ENCODE data around the gene PSMD13.

Gene PSMD13

GRCh38 chr11:287821-288477, 51.2 kb downstream of the PSMD13 start:
- no peak for DNase-seq

GRCh38 chr11:288478-289397, 52.0 kb downstream of the PSMD13 start, which contains the start of gene PGGHG:
Gene PGGHG (plus strand): TSS chr11:289126. CDS start chr11:289817, 691 bp downstream.
- peak; percentile 80 for DNase-seq

GRCh38 chr11:289398-289711, 52.6 kb downstream of the PSMD13 start:
- no peak for DNase-seq

DNA sequence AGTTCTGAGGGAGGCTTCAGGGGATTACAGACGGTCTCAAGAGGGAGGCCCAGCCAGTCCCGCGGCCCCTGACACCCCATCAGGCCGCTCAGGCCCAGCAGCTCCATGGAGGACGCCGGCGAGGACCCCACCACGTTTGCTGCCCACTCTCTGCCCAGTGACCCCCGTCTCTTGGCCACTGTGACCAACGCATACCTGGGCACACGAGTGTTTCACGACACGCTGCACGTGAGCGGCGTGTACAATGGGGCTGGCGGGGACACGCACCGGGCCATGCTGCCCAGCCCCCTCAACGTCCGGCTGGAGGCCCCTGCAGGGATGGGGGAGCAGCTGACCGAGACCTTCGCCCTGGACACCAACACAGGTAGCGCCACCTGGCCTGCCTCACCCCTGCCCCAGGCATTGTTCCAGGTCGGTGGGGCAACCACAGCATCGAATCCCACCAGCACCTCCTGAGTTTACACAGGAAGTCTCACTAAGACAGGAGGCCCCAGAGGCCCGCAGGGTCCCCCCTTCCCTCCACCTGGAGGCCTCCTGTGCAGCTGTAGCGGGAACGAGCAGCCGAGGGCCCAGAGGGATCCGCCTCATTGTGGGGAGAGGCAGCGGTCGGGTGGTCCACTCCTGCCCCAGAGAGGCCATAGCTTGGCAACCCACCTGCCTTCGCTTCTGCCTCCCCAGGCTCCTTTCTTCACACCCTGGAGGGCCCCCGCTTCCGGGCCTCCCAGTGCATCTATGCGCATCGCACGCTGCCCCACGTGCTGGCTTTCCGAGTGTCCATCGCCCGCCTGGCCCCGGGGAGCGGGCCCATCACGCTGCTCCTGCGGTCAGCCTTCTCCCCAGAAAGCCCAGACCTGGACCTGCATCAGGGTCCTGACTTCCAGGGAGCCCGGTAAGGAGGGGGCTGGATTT, 53.2 kb downstream of the PSMD13 start:
- peak; percentile 42 for DNase-seq

DNA sequence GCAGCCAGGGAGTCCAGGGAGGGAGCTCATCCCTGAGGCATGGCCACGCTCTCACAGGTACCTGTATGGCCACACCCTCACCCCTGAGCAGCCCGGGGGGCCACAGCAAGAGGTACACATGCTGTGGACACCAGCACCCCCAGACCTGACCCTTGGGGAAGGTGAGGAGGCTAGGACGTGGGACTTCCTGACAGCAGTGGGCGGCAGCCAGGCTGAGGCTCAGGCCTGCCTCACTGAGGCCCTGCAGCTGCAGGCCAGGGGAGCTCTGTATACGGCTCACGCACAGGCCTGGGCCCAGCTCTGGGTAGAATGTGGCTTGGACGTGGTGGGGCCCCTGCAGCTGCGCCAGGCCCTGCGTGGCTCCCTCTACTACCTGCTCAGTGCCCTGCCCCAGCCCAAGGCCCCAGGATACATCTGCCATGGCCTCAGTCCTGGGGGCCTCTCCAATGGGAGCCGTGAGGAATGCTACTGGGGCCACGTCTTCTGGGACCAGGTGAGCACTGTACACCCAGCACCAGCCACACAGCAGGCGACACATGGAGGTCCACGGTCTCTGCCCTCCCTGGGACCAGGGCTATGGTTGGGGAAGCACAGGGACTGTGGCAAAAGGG, 54.0 kb downstream of the PSMD13 start:
- peak; percentile 7 for DNase-seq

GRCh38 chr11:291281-292210, 54.8 kb downstream of the PSMD13 start:
- DNase-seq = peak; percentile 3

GRCh38 chr11:292211-293121, 55.7 kb downstream of the PSMD13 start:
- DNase-seq = no peak

DNA sequence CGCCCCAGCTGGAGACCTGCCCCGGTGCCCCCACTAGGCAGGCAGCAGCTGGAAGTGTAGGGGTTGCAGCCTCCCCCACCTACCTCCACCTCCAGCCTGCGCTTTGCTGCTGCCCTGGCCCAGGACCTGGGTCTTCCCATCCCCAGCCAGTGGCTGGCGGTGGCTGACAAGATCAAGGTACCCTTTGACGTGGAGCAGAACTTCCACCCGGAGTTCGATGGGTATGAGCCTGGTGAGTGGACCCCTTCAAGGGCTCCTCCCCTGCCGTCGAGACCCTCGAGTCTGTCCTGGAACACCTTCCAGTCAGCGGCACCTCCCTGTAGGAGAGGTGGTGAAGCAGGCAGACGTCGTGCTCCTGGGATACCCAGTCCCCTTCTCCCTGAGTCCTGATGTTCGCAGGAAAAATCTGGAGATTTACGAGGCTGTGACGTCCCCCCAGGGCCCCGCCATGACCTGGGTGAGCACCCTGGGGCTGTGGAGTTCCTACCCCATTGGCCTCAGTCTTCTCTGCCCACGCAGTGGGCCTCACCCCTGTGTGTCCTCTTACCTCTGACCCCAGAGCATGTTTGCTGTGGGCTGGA, 56.6 kb downstream of the PSMD13 start:
- no peak for DNase-seq

DNA sequence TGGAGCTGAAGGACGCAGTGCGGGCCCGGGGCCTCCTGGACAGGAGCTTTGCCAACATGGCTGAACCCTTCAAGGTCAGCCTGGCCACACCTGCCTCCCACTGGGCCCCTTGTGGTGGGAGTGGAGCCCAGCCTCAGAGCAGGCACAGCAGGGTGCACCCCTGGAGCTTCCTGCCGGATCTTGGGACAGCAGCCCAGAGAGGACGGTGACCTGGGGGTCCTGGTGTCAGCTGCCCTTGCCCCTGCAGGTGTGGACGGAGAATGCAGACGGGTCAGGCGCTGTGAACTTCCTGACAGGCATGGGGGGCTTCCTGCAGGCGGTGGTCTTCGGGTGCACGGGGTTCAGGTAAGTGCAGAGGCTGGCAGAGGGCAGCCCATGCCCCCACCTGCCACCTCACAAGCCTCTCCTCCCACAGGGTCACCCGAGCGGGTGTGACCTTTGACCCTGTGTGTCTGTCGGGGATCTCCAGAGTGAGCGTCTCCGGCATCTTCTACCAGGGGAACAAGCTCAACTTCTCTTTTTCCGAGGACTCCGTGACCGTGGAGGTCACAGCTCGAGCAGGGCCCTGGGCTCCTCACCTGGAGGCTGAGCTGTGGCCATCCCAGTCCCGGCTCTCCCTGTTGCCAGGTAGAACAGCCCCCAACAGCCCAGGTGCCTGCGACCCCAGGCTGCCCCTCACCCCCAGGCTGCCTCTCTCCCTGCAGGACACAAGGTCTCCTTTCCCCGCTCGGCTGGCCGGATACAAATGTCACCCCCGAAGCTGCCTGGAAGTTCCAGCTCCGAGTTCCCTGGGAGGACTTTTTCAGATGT, 57.3 kb downstream of the PSMD13 start:
- no peak for DNase-seq

- DNase-seq = no peak
These were observed 58.0 kb downstream of the PSMD13 start for GRCh38 chr11:294780-295179.

DNA sequence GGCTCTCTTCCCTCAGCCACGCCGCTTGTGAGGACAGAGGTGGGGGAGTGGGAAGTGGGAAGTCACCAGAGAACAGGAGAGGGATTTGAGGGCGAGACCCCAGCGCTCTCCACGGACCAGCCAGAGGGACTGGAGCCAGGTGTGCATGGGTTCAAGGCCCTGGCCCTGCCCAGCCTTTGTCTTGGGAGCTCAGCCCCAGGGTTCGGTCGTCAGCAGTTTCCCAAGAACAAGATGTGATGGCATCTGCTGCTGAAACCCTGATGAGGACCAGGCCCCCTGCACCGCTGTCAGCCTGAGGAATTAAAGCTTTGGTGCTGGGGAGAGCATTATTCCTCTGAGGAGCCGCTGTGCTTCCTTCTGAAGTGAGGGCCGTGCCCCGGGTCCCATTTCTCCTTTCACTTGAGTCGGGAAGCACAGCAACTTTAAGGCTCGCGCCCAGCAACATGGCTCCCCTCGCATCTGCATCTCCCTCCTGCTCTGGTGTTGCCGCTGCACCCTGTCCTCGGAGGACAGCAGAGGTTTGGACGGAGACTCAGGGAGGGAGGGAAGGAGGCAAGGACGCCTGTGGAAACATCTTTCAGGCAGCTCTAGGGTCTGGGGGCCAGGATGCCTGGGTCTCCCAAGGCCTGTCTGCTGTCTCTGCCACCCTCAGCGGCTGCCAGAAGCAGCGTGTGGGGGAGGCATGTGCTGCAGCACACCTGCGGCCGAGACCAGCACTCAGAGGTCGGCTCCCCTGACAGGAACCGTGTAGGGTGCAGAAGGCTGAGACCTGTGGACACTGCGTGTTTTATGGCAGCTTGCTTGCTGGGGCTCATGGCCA, 58.8 kb downstream of the PSMD13 start:
- DNase-seq = no peak

GRCh38 chr11:296171-297050, 59.6 kb downstream of the PSMD13 start:
- no peak for DNase-seq

DNA sequence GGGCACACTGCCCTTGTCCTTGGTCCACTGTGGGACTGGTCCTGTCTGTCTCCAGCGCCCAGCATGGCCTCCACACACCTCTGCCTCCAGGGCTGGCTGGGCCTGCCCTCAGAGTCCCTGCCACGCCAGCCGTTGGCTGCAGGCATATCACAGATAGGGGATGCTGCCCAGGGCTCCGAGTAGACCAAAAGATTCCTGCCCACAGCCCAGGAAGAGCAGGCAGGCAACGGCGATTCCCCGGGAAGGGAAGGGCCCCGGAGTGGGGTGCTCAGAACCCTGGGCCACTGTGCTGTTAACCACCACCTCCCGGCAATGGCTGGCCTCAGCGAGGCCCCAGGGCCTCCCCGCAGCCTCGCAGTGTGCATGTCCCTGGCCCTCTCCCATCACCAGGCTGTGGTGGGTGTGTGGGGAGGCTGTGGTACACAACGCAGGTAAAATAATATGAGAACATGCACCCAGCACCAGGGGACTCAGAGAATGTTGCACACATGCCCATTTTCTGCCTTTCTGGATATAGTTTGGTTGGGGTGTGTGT, 60.3 kb downstream of the PSMD13 start:
- DNase-seq = no peak

DNA sequence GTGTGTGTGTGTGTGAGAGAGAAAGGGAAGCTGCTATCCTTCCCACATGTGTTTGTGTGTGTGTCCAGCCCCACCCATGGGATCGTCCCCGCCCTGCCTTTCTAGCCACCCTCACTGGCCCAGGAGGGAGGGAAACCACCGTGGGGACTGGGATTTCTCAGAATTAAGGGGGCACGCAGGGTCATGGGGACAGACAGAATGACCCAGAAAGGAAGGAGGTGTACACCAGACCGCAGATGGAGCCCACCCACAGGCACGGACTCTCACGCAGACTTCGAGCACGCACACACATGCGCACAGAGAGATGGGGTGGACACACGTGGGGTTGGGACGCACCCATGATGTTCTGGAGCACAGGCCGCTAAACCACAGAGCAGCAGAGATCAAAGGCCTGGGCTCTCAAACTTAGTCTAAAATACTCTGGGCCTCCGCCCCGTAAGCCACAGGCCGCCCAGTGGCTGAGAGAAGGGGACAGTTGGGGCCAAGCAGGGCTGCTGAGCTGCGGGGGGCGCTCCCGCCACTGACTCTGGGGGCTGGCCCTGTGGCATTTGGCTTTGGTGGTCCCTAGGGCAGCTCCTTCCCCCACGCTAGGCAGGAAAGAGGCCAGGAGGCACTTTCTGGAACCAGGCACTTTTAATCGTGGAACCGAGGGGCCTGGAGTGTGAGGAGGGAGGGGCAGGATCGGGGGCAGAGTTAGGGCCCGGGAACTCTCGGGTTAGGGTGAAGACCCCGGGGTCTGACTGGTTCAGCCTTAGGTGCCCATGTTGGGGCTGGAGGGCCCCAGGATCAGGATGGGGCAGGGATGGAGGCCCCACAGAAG, 61.0 kb downstream of the PSMD13 start:
- no peak for DNase-seq

- no peak for DNase-seq
These were observed 61.8 kb downstream of the PSMD13 start for GRCh38 chr11:298406-299065.
